Mesodermal cell (in vitro differentiated cells): ENCODE measurements around the gene SCFD2.

ENCODE experiments used
- H3K27ac ChIP-seq: 2 replicates; pipeline ENCODE4 v1.7.0; 2013; ENCODE audit warnings: mild to moderate bottlenecking, low read depth, low read length, moderate library complexity; ENCODE audit not compliant: severe bottlenecking
- H3K36me3 ChIP-seq: 2 replicates; pipeline ENCODE4 v1.7.1; 2013; ENCODE audit warnings: mild to moderate bottlenecking, low read length, moderate library complexity; ENCODE audit not compliant: control insufficient read depth, insufficient read depth
- H3K4me1 ChIP-seq: one replicate; pipeline ENCODE4 v1.7.1; 2013; ENCODE audit warnings: mild to moderate bottlenecking, low read length; ENCODE audit not compliant: insufficient read depth, control insufficient read depth, poor library complexity, severe bottlenecking
- H3K4me3 ChIP-seq: 2 replicates; pipeline ENCODE4 v1.7.0; 2013; ENCODE audit warnings: low read length, control low read depth, mild to moderate bottlenecking; ENCODE audit not compliant: insufficient read depth, poor library complexity, severe bottlenecking; ENCODE audit errors: extremely low read depth
- H3K9me3 ChIP-seq: 2 replicates; pipeline ENCODE4 v1.7.1; 2013; ENCODE audit warnings: mild to moderate bottlenecking, low read length, moderate library complexity; ENCODE audit not compliant: control insufficient read depth
- WGBS, 2 experiments: methylation state at CpG; one replicate each; pipeline ENCODE4 v1.1.5; 2013; ENCODE audit warnings: missing lambda C conversion rate in 2 of 2; ENCODE audit not compliant: insufficient coverage in 2 of 2; 5-methylcytosine and 5-hydroxymethylcytosine counted together

The SCFD2 gene

GRCh38 chr4:53126099-53126498, 239.8 kb downstream of the SCFD2 start:
- no peak overlapping the region for H3K4me3 ChIP-seq
- H3K27ac ChIP-seq = no peak overlapping the region
- peaks cover 5% of the 10 kb centered on the region for H3K4me1 ChIP-seq
- 94 to 96% methylated on average over 5 of the region's 5 CpGs for WGBS, 2 experiments
- no peaks in the 10 kb centered on the region for H3K9me3 ChIP-seq
- no peaks in the 10 kb centered on the region for H3K36me3 ChIP-seq

- H3K4me1 ChIP-seq = peaks cover 19% of the 10 kb centered on the region
- H3K4me3 ChIP-seq = no peak overlapping the region
- no peaks in the 10 kb centered on the region for H3K9me3 ChIP-seq
- WGBS, 2 experiments = 83% methylated on average over 1 of the region's 1 CpG; no CpG with 5 or more reads in 1 of the 2 experiments
- H3K36me3 ChIP-seq = no peaks in the 10 kb centered on the region
- H3K27ac ChIP-seq = no peak overlapping the region
Measured at GRCh38 chr4:53123819-53124218, 242.0 kb downstream of the SCFD2 start.

- no peaks in the 10 kb centered on the region for H3K9me3 ChIP-seq
- H3K4me3 ChIP-seq = no peak overlapping the region
- no peaks in the 10 kb centered on the region for H3K36me3 ChIP-seq
- 100% methylated on average over 1 of the region's 2 CpGs; no CpG with 5 or more reads in 1 of the 2 experiments for WGBS, 2 experiments
- H3K4me1 ChIP-seq = peaks cover 19% of the 10 kb centered on the region
- H3K27ac ChIP-seq = no peak overlapping the region
Measured at GRCh38 chr4:53123171-53123570, 242.7 kb downstream of the SCFD2 start.

- no peak overlapping the region for H3K27ac ChIP-seq
- 88 to 98% methylated on average over 4 to 7 of the region's 10 CpGs for WGBS, 2 experiments
Measured at GRCh38 chr4:53122280-53123116, 243.4 kb downstream of the SCFD2 start.

GRCh38 chr4:53121264-53121865, 244.5 kb downstream of the SCFD2 start:
- Histone ChIP-seq H3K36me3 (no peaks in the 10 kb centered on the region), H3K4me1 (peaks cover 19% of the 10 kb centered on the region), H3K9me3 (no peaks in the 10 kb centered on the region), H3K4me3 (no peak overlapping the region), H3K27ac (no peak overlapping the region)
- WGBS, 2 experiments = 88 to 100% methylated on average over 2 to 6 of the region's 6 CpGs

More at GRCh38 chr4:53122280-53123116, 243.4 kb downstream of the SCFD2 start:
- no peak overlapping the region for H3K4me3 ChIP-seq
- no peaks in the 10 kb centered on the region for H3K36me3 ChIP-seq
- peaks cover 19% of the 10 kb centered on the region for H3K4me1 ChIP-seq
- H3K9me3 ChIP-seq = no peaks in the 10 kb centered on the region

GRCh38 chr4:53120778-53121177, 245.1 kb downstream of the SCFD2 start:
- Histone ChIP-seq H3K36me3 (no peaks in the 10 kb centered on the region), H3K9me3 (no peaks in the 10 kb centered on the region), H3K27ac (no peak overlapping the region), H3K4me1 (peaks cover 19% of the 10 kb centered on the region), H3K4me3 (no peak overlapping the region)
- 89 to 100% methylated on average over 1 to 5 of the region's 6 CpGs for WGBS, 2 experiments

- H3K27ac ChIP-seq = peak overlapping the region; percentile 96
- H3K4me1 ChIP-seq = peaks cover 19% of the 10 kb centered on the region
- H3K36me3 ChIP-seq = no peaks in the 10 kb centered on the region
- H3K4me3 ChIP-seq = no peak overlapping the region
- no peaks in the 10 kb centered on the region for H3K9me3 ChIP-seq
Measured at GRCh38 chr4:53119680-53120079, 246.2 kb downstream of the SCFD2 start.

GRCh38 chr4:53118676-53119075, 247.2 kb downstream of the SCFD2 start:
- H3K4me1 ChIP-seq = peaks cover 19% of the 10 kb centered on the region
- H3K36me3 ChIP-seq = no peaks in the 10 kb centered on the region
- no peak overlapping the region for H3K27ac ChIP-seq
- 77 to 85% methylated on average over 2 of the region's 3 CpGs for WGBS, 2 experiments
- H3K9me3 ChIP-seq = no peaks in the 10 kb centered on the region
- no peak overlapping the region for H3K4me3 ChIP-seq

- H3K27ac ChIP-seq = no peak overlapping the region
- WGBS, 2 experiments = 50 to 89% methylated on average over 1 of the region's 1 CpG
- no peaks in the 10 kb centered on the region for H3K9me3 ChIP-seq
- H3K4me3 ChIP-seq = no peak overlapping the region
- peaks cover 19% of the 10 kb centered on the region for H3K4me1 ChIP-seq
- no peaks in the 10 kb centered on the region for H3K36me3 ChIP-seq
Measured at GRCh38 chr4:53116954-53117353, 248.9 kb downstream of the SCFD2 start.

- Histone ChIP-seq H3K9me3 (peaks cover 4% of the 10 kb centered on the region), H3K4me3 (no peak overlapping the region), H3K36me3 (no peaks in the 10 kb centered on the region), H3K27ac (no peak overlapping the region), H3K4me1 (no peaks in the 10 kb centered on the region)
- no CpG with 5 or more reads among the region's 2 CpGs for WGBS, 2 experiments
Measured at GRCh38 chr4:53113431-53114225, 252.2 kb downstream of the SCFD2 start.
